ENCODE measurements around the gene CAVIN2. TPM values are rescaled to one million over a fixed set of nuclear protein-coding genes. Genes with fewer than 3 reads are reported as not detected.

Gene CAVIN2
- total and polyA plus RNA-seq, 7 experiments from 2014 or later = 0.29 to 3.7 TPM; not detected in 5

DNA sequence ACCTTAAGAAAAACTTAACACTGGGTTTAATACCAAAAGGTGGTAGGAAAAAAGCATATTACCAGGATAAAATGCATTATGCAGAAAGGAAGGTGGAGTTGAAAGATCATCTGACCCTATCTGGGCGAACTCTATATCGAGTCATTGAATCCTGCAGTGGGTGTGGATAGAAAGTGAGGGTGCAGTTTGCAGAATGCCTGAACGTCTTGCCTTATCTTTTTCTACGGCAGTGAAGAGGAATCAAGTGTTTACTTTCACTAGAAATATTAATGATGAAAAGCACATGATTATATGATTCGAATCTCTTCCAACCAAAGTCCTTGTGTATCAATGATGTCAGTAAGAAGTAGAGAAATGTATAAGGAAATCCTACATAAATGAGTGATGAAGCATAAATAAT, 4.3 kb upstream of the CAVIN2 start:
- no peak for DNase-seq
- H3K4me1 Mint-ChIP-seq = peaks cover 0 to 12% (median 4%) of the 10 kb centered on the region in 7 donors
- POLR2A ChIA-PET = no interaction called here

GRCh38 chr2:191848771-191849767, 2.2 kb upstream of the CAVIN2 start:
- H3K36me3 ChIP-seq (ENCODE audit: control insufficient read depth in 2 of 3, insufficient read depth in 3 of 3, low read length in 3 of 3) = no peaks in the 10 kb centered on the region
- no peak overlapping the region for H3K27ac ChIP-seq (ENCODE audit: low read depth, low read length)
- no peak overlapping the region for H3K4me3 Mint-ChIP-seq
- no peak for DNase-seq
- H3K9me3 Mint-ChIP-seq = no peaks in the 10 kb centered on the region
- POLR2A ChIA-PET = no interaction called here
- intact Hi-C loops (cut with micrococcal nuclease) = no loop called here
- no peaks in the 10 kb centered on the region for H3K27me3 ChIP-seq (ENCODE audit: control insufficient read depth in 2 of 2, insufficient read depth in 2 of 2, low read length in 2 of 2)
- H3K27ac Mint-ChIP-seq = no peak overlapping the region
- no peak overlapping the region for H3K4me3 ChIP-seq (ENCODE audit: low read length)
- ATAC-seq = no peak
- peaks cover 20 to 76% (median 41%) of the 10 kb centered on the region in 5 donors for H3K27me3 Mint-ChIP-seq
- peaks cover 0 to 14% (median 6%) of the 10 kb centered on the region in 7 donors for H3K4me1 Mint-ChIP-seq
- no peaks in the 10 kb centered on the region for H3K36me3 Mint-ChIP-seq
- no peaks in the 10 kb centered on the region for H3K9me3 ChIP-seq (ENCODE audit: control insufficient read depth in 2 of 3, low read length in 3 of 3)
- CTCF ChIA-PET = no interaction called here
- no peaks in the 10 kb centered on the region for H3K4me1 ChIP-seq (ENCODE audit: control insufficient read depth in 2 of 2, insufficient read depth in 2 of 2, low read length in 2 of 2)

More for the DNA sequence above, 4.3 kb upstream of the CAVIN2 start:
- no peaks in the 10 kb centered on the region for H3K36me3 Mint-ChIP-seq
- no peaks in the 10 kb centered on the region for H3K9me3 Mint-ChIP-seq
- CTCF ChIA-PET = no interaction called here
- H3K27me3 Mint-ChIP-seq = peaks cover 8 to 62% (median 39%) of the 10 kb centered on the region in 5 donors
- H3K4me3 Mint-ChIP-seq = no peak overlapping the region
- Histone ChIP-seq H3K36me3 (ENCODE audit: control insufficient read depth in 2 of 3, insufficient read depth in 3 of 3, low read length in 3 of 3) (no peaks in the 10 kb centered on the region), H3K27me3 (ENCODE audit: control insufficient read depth in 2 of 2, insufficient read depth in 2 of 2, low read length in 2 of 2) (no peaks in the 10 kb centered on the region), H3K9me3 (ENCODE audit: control insufficient read depth in 2 of 3, low read length in 3 of 3) (no peaks in the 10 kb centered on the region), H3K27ac (ENCODE audit: low read depth, low read length) (no peak overlapping the region), H3K4me1 (ENCODE audit: control insufficient read depth in 2 of 2, insufficient read depth in 2 of 2, low read length in 2 of 2) (no peaks in the 10 kb centered on the region), H3K4me3 (ENCODE audit: low read length) (no peak overlapping the region)
- no peak overlapping the region for H3K27ac Mint-ChIP-seq
- intact Hi-C loops (cut with micrococcal nuclease) = no loop called here
- no peak for ATAC-seq

- CTCF ChIA-PET = no interaction called here
- no peaks in the 10 kb centered on the region for H3K27me3 ChIP-seq (ENCODE audit: control insufficient read depth in 2 of 2, insufficient read depth in 2 of 2, low read length in 2 of 2)
- H3K27ac ChIP-seq (ENCODE audit: low read depth, low read length) = no peak overlapping the region
- no peak overlapping the region for H3K4me3 Mint-ChIP-seq
- no peaks in the 10 kb centered on the region for H3K4me1 ChIP-seq (ENCODE audit: control insufficient read depth in 2 of 2, insufficient read depth in 2 of 2, low read length in 2 of 2)
- no peak overlapping the region for H3K27ac Mint-ChIP-seq
- no peak for ATAC-seq
- DNase-seq = no peak
- H3K4me3 ChIP-seq (ENCODE audit: low read length) = no peak overlapping the region
- no peaks in the 10 kb centered on the region for H3K36me3 Mint-ChIP-seq
- POLR2A ChIA-PET = no interaction called here
- H3K9me3 ChIP-seq (ENCODE audit: control insufficient read depth in 2 of 3, low read length in 3 of 3) = no peaks in the 10 kb centered on the region
- H3K9me3 Mint-ChIP-seq = no peaks in the 10 kb centered on the region
- H3K4me1 Mint-ChIP-seq = peaks cover 0 to 14% (median 6%) of the 10 kb centered on the region in 7 donors
- no peaks in the 10 kb centered on the region for H3K36me3 ChIP-seq (ENCODE audit: control insufficient read depth in 2 of 3, insufficient read depth in 3 of 3, low read length in 3 of 3)
- intact Hi-C loops (cut with micrococcal nuclease) = no loop called here
- H3K27me3 Mint-ChIP-seq = peaks cover 25 to 78% (median 48%) of the 10 kb centered on the region in 5 donors
Measured at GRCh38 chr2:191847764-191848163, 876 bp upstream of the CAVIN2 start.

GRCh38 chr2:191845876-191846514, 893 bp downstream of the CAVIN2 start:
- H3K4me1 ChIP-seq (ENCODE audit: control insufficient read depth in 2 of 2, insufficient read depth in 2 of 2, low read length in 2 of 2) = no peaks in the 10 kb centered on the region
- Mint-ChIP-seq H3K27me3 (peaks cover 31 to 68% (median 45%) of the 10 kb centered on the region in 5 donors), H3K4me1 (peaks cover 0 to 14% (median 6%) of the 10 kb centered on the region in 7 donors), H3K27ac (no peak overlapping the region), H3K36me3 (no peaks in the 10 kb centered on the region), H3K4me3 (peak overlapping the region in 1 of 10 donors; percentile 19), H3K9me3 (no peaks in the 10 kb centered on the region)
- POLR2A ChIA-PET = no interaction called here
- no peaks in the 10 kb centered on the region for H3K9me3 ChIP-seq (ENCODE audit: control insufficient read depth in 2 of 3, low read length in 3 of 3)
- ATAC-seq = no peak
- H3K27me3 ChIP-seq (ENCODE audit: control insufficient read depth in 2 of 2, insufficient read depth in 2 of 2, low read length in 2 of 2) = no peaks in the 10 kb centered on the region
- CTCF ChIA-PET = no interaction called here
- intact Hi-C loops (cut with micrococcal nuclease) = no loop called here
- H3K36me3 ChIP-seq (ENCODE audit: control insufficient read depth in 2 of 3, insufficient read depth in 3 of 3, low read length in 3 of 3) = no peaks in the 10 kb centered on the region
- no peak overlapping the region for H3K27ac ChIP-seq (ENCODE audit: low read depth, low read length)
- no peak overlapping the region for H3K4me3 ChIP-seq (ENCODE audit: low read length)
- DNase-seq = no peak

- H3K27me3 ChIP-seq (ENCODE audit: control insufficient read depth in 2 of 2, insufficient read depth in 2 of 2, low read length in 2 of 2) = no peaks in the 10 kb centered on the region
- Mint-ChIP-seq H3K36me3 (no peaks in the 10 kb centered on the region), H3K27me3 (peaks cover 31 to 71% (median 46%) of the 10 kb centered on the region in 5 donors), H3K4me1 (peaks cover 0 to 14% (median 6%) of the 10 kb centered on the region in 7 donors), H3K4me3 (no peak overlapping the region), H3K9me3 (no peaks in the 10 kb centered on the region), H3K27ac (no peak overlapping the region)
- no peaks in the 10 kb centered on the region for H3K9me3 ChIP-seq (ENCODE audit: control insufficient read depth in 2 of 3, low read length in 3 of 3)
- intact Hi-C loops (cut with micrococcal nuclease) = no loop called here
- no peaks in the 10 kb centered on the region for H3K4me1 ChIP-seq (ENCODE audit: control insufficient read depth in 2 of 2, insufficient read depth in 2 of 2, low read length in 2 of 2)
- no peak overlapping the region for H3K4me3 ChIP-seq (ENCODE audit: low read length)
- ATAC-seq = no peak
- CTCF ChIA-PET = no interaction called here
- POLR2A ChIA-PET = no interaction called here
- H3K27ac ChIP-seq (ENCODE audit: low read depth, low read length) = no peak overlapping the region
- no peak for DNase-seq
- no peaks in the 10 kb centered on the region for H3K36me3 ChIP-seq (ENCODE audit: control insufficient read depth in 2 of 3, insufficient read depth in 3 of 3, low read length in 3 of 3)
Measured at GRCh38 chr2:191845248-191845715, 1.6 kb downstream of the CAVIN2 start.

- Histone ChIP-seq H3K4me1 (ENCODE audit: control insufficient read depth in 2 of 2, insufficient read depth in 2 of 2, low read length in 2 of 2) (no peaks in the 10 kb centered on the region), H3K27me3 (ENCODE audit: control insufficient read depth in 2 of 2, insufficient read depth in 2 of 2, low read length in 2 of 2) (no peaks in the 10 kb centered on the region), H3K9me3 (ENCODE audit: control insufficient read depth in 2 of 3, low read length in 3 of 3) (no peaks in the 10 kb centered on the region), H3K27ac (ENCODE audit: low read depth, low read length) (no peak overlapping the region), H3K36me3 (ENCODE audit: control insufficient read depth in 2 of 3, insufficient read depth in 3 of 3, low read length in 3 of 3) (no peaks in the 10 kb centered on the region), H3K4me3 (ENCODE audit: low read length) (no peak overlapping the region)
- no peak overlapping the region for H3K27ac Mint-ChIP-seq
- CTCF ChIA-PET = no interaction called here
- DNase-seq (no peak), ATAC-seq (no peak)
- no peaks in the 10 kb centered on the region for H3K36me3 Mint-ChIP-seq
- no peak overlapping the region for H3K4me3 Mint-ChIP-seq
- intact Hi-C loops (cut with micrococcal nuclease) = no loop called here
- H3K27me3 Mint-ChIP-seq = peaks cover 31 to 72% (median 43%) of the 10 kb centered on the region in 5 donors
- POLR2A ChIA-PET = no interaction called here
- H3K9me3 Mint-ChIP-seq = no peaks in the 10 kb centered on the region
- H3K4me1 Mint-ChIP-seq = peaks cover 0 to 14% (median 6%) of the 10 kb centered on the region in 7 donors
Measured at GRCh38 chr2:191844706-191845105, 2.2 kb downstream of the CAVIN2 start.

Data from naive thymus-derived CD4-positive, alpha-beta T cell (primary cell).